Stimulated activated CD4-positive, alpha-beta T cell treated with anti-CD3 and anti-CD28 coated beads, Interleukin-2, amount 100 ng/mL, for 24 hours (primary cell): Measurements from ENCODE around the gene ZNF207.
A peak's percentile ranks its signal among the peaks of the same experiment; 100 is the strongest.
"Not testable (repeated sequence)": the region's sequence is repeated elsewhere in the genome, so short reads cannot be mapped to it uniquely, and the experiment has no call there.

Source experiments
- DNase-seq, 2 donors: peaks; one replicate each; pipeline ENCODE4 v3.0.0-alpha.2; 2020

ZNF207 gene

GRCh38 chr17:32349854-32350665 lies at the start of gene ZNF207:
Gene ZNF207 (plus strand): TSS chr17:32350157. CDS start chr17:32350286, 129 bp downstream.
- DNase-seq, result peak; percentile 95

DNA sequence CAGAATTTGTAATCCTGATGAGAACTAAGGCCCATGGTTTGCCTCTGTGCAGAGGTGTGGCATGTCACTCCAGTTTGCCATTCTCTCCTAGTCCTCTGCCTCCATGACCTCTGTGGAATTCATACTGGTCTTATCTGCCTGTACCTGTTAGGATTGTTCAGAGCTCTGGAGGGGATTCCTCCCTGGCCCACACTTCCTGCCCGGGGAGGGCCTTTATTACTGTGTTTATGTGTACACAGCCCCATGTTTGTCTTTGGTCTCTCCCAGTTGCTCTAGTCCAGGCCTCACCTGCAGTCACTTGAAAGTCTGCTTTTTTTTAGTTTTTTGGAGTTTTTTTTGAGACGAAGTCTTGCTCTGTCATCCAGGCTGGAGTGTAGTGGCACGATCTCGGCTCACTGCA lies 47.9 kb upstream of the ZNF207 start:
- no peak for DNase-seq

DNA sequence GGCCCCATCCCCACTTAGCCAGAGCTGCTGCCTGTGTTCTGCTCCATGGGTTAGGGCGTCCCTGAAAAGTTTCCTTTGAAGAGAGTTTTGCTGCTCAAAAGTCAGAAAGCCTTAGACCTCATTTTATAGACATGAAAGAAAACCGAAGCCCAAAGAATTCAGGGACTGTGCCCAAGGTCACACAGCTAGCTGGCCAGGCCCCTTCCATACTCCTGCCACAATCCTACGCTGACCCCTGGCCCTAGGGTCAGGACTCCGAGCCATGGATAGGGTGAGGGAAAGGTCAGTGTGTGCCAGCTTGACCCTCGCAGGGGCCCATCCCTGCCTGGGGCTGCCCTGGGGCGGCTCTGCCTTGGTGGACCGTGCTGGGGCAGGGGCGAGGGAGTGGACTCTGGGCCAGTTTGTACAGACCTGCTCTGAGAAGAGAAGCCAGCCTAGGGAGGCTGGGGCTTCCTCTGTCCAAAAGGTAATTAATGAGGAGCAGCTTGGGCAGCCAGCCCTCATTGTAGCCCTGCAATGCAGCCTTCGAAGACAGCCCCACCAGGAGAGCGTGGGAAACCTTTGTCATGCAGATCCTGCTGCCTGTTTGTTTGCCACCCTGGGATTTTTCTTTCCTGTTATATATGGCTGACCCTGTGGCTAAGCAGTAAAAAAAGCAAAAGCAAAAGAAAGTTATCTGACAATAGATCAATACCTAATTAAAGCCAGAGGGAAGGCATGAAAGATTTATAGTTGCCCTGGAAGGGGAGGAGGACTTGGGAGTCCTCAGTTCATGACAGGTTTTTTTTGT lies 46.9 kb upstream of the ZNF207 start:
- no peak for DNase-seq

DNA sequence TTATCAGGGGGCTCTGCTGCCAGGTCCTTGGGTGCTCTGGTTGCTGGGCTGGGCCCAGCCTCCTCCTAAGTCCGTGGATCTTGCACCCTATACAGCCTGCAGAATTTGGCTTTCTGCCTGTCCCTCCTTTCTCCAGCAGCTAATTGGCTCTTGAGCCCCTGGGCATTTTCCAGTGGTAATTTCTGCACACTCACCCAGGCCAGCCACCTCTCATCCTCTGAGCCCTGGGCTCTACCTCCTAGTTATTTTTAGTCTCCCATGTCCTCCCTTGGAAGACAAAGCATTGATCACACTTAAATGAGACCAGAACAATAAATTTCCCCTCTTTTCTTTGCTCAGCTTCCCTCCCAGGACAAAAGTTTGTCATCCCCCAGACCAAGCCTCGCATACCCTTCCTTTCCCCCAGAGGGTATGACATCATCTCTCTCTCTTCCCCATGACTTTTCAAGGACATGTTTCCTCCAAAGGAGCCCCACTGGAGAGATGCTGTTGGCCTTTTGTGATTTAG lies 46.1 kb upstream of the ZNF207 start:
- no peak for DNase-seq

DNA sequence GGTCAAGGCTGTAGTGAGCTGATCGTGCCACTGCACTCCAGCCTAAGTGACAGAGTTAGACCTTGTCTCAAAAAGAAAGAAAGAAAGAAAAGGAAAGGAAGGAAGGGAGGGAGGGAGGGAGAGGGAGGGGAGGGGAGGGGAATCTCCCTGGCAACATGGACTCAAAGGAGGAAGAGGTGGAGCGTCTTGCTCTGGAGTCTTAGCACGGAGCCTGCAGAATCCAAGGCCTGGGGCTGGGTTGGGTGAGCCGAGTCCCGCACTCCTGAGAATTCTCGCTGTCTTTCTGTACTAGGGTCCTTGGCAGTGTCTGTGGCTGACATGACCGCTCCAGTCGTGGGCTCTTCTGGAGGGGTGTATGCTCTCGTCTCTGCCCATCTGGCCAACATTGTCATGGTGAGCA lies 44.9 kb upstream of the ZNF207 start:
- DNase-seq, result no peak

DNA sequence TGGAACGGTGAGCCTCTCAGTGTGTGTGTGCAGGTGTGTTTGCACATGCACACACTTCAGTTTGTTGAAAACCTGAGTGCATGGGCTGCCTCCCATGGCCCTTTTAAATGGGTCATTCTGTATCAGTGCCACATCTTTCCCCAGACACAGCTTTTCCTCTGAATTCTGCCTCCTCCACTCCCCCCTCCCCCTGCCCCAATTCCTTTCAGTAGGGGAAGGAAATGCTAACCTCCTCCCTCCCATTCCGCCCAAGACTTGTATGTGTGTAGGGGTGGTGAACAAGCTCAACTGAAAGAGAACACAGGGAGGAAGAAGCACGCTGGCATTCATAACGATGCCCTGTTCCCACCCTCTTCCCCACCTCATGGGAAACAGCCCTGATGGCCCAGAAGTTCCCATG lies 42.3 kb upstream of the ZNF207 start:
- DNase-seq, result no peak

GRCh38 chr17:32311028-32311536 lies 38.9 kb upstream of the ZNF207 start:
- DNase-seq, result no peak

GRCh38 chr17:32314636-32315035 lies 35.3 kb upstream of the ZNF207 start:
- no peak for DNase-seq

DNA sequence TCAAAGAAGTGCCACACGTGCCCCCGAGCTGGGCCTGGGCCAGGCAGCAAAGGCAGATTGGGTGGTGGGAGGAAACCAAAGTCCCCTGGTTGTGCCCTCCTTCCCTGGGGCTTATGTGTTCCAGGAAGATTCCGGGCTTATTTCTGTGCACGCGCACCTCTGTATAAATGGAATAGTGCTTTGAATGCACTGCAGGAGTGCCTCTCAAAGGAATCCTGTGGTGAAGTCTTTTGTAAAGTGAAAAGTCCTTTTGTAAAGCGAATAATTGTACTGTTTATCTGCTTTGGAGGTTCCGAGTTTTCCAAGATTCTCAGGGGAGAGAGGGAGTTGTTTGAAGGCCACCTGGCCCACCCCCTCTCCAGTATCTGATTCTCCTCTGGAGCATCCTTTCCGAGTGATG lies 34.8 kb upstream of the ZNF207 start:
- no peak for DNase-seq

GRCh38 chr17:32316653-32317052 lies 33.3 kb upstream of the ZNF207 start:
- DNase-seq, result not testable (repeated sequence)

GRCh38 chr17:32317353-32317752 lies 32.6 kb upstream of the ZNF207 start:
- DNase-seq, result no peak

DNA sequence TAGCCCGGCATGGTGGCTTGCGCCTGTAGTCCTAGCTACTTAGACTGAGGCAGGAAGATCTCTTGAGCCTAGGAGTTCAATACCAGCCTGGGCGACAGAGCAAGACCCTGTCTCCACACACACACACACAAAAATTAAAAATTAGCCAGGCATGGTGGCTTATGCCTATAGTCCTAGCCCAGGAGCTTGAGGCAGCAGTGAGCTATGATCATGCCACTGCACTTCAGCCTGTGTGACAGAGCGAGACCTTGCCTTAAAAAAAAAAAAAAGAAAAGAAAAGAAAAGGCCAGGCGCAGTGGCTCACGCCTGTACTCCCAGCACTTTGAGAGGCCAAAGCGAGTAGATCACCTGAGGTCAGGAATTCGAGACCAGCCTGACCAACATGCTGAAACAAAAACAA lies 31.9 kb upstream of the ZNF207 start:
- DNase-seq, result no peak

- DNase-seq, result peak; percentile 86 to 87
Observed at GRCh38 chr17:32319548-32319905, 30.4 kb upstream of the ZNF207 start.

DNA sequence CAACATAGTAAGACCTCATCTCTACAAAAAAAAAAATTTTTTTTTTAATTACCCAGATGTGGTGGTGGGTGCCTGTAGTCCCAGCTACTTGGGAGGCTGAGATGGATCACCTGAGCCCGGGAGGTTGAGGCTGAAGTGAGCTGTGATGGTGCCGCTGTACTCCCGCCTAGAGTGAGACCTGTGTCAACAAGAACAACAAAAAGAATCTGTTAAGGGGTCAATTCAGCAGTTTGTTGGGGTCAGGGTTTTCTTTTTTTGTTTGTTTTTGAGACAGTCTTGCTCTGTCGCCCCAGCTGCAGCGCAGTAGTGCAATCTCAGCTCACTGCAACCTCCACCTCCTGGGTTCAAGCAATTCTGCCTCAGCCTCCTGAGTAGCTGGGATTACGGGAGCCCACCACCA lies 29.9 kb upstream of the ZNF207 start:
- DNase-seq, result not testable (repeated sequence)

DNA sequence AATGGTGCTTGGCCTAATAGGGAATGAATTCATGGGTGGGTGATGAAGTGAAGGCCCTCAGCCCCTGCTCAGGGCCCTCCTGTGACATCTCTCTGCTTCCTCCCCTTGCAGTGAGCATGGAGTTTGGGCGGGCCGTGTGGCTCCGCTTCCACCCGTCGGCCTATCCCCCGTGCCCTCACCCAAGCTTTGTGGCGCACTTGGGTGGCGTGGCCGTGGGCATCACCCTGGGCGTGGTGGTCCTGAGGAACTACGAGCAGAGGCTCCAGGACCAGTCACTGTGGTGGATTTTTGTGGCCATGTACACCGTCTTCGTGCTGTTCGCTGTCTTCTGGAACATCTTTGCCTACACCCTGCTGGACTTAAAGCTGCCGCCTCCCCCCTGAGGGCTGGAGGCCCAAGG lies 29.1 kb upstream of the ZNF207 start:
- no peak for DNase-seq

DNA sequence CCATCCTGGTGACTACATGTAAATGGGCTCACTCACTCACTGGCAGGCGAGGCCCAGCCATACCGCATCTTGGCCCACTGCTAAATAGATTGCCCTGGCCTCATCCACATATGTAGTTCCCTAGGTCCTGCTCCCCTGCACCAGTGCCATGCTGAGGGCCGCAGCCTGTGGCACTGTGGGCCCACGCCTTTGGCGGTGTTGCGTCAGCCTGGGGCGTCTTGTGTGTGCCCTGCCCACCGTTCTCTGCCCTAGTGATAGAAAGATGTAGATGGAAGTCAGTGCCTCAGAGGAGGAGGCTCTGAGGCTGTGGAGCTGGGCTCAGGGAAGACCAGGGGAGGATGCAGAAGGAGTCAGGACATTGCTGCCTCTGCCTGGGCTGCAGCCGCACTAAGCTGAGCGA lies 26.9 kb upstream of the ZNF207 start:
- DNase-seq, result no peak

DNA sequence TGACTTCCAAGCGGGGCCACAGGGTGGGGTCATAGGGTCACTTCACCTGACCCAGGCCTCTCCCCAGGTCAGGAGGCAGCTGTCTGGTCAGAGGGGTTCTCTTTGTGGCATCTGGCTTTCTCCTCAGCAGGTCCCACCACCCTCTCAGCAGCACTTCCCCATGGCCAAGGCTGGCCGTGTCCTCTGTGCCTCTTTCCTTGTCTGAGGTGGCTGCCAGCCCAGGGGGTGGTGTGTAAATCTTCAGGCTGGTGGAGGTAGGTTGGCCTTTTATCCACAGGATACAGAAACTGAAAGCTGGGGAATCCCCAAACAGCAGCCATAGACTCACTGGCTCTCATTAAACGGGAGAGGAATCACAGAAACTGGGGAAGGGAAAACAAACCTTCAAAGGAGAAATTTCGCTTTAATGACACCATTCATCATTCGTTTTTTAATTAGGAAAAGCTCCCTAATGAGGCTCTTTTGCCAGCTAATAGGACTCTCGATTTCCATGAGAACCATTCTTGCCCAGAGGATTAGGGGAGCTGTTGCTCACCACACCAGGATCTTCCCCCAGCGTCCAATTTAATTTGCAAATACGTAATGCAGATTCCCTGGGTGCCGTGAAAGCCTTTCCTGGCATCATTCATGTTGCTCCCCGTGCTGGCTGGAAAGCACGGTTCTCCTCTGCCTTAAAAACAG lies 26.0 kb upstream of the ZNF207 start:
- DNase-seq, result peak; percentile 24 to 25

GRCh38 chr17:32327911-32328310 lies 22.0 kb upstream of the ZNF207 start:
- DNase-seq, result no peak

DNA sequence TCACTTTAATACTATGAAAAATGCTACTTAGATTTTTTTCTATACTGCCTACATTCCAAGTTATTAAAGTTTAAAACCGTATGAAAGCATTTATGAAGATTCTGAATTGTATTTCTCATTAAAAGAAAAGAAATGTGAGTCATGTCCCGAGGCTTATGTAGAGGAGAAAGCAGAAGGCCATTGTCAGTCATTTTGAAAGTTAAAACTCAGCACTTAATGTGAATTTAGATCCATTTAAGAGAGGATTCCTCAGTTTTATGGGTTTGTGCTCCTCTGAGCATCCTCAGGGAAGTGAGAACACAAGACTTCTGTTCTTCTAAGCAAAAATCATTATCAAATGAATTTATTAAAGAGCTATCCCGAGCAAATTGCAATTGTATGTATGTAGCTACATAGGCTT lies 19.8 kb upstream of the ZNF207 start:
- DNase-seq, result no peak

- DNase-seq, result no peak
Observed at GRCh38 chr17:32331243-32332040, 18.5 kb upstream of the ZNF207 start.

GRCh38 chr17:32333187-32333586 lies 16.8 kb upstream of the ZNF207 start:
- DNase-seq, result no peak

GRCh38 chr17:32335046-32335445 lies 14.9 kb upstream of the ZNF207 start:
- no peak for DNase-seq
